H9 (cell line): Measurements from ENCODE around the gene C5AR1. TPM values are rescaled to one million over a fixed set of nuclear protein-coding genes. Genes with fewer than 3 reads are reported as not detected.

Experiments used
- DNase-seq: peaks from one replicate; pipeline ENCODE4 v3.0.0-alpha.2; 2017
- H2AFZ ChIP-seq: one replicate; pipeline ENCODE4 v1.6.1; 2013; ENCODE audit warnings: mild to moderate bottlenecking, low read length, control low read depth, moderate library complexity
- H2AK5ac ChIP-seq: 2 replicates; pipeline ENCODE4 v1.6.1; 2013; ENCODE audit warnings: low read length, control low read depth, mixed read lengths; ENCODE audit not compliant: insufficient read length
- H2BK120ac ChIP-seq: one replicate; pipeline ENCODE4 v1.6.1; 2013; ENCODE audit warnings: low read depth, mild to moderate bottlenecking, low read length, control low read depth, inconsistent platforms; ENCODE audit not compliant: poor library complexity, severe bottlenecking
- H2BK12ac ChIP-seq: 2 replicates; pipeline ENCODE4 v1.6.1; 2013; ENCODE audit warnings: low read length, control low read depth, mixed read lengths, low read depth; ENCODE audit not compliant: insufficient read length
- H2BK15ac ChIP-seq: 2 replicates; pipeline ENCODE4 v1.6.1; 2013; ENCODE audit warnings: low read depth, low read length, control low read depth
- H2BK20ac ChIP-seq: one replicate; pipeline ENCODE4 v1.6.1; 2013; ENCODE audit warnings: low read depth, mild to moderate bottlenecking, low read length, control low read depth, inconsistent platforms; ENCODE audit not compliant: poor library complexity, severe bottlenecking
- H2BK5ac ChIP-seq: 2 replicates; pipeline ENCODE4 v1.6.1; 2013; ENCODE audit warnings: low read length, control low read depth, mixed read lengths; ENCODE audit not compliant: insufficient read length
- H3K14ac ChIP-seq: 2 replicates; pipeline ENCODE4 v1.6.1; 2013; ENCODE audit warnings: low read length, control low read depth; ENCODE audit not compliant: insufficient read depth
- H3K18ac ChIP-seq: 2 replicates; pipeline ENCODE4 v1.6.1; 2013; ENCODE audit warnings: low read depth, mild to moderate bottlenecking, mixed read lengths, low read length, control low read depth; ENCODE audit not compliant: insufficient read length
- H3K23ac ChIP-seq: 2 replicates; pipeline ENCODE4 v1.6.1; 2013; ENCODE audit warnings: low read length, control low read depth, mixed read lengths, low read depth; ENCODE audit not compliant: insufficient read length
- H3K23me2 ChIP-seq: 2 replicates; pipeline ENCODE4 v1.6.1; 2013; ENCODE audit warnings: low read depth, mild to moderate bottlenecking, mixed read lengths, low read length, control low read depth; ENCODE audit not compliant: insufficient read length, poor library complexity, severe bottlenecking
- H3K27ac ChIP-seq: 2 replicates; pipeline ENCODE4 v1.5.1; 2013; ENCODE audit warnings: low read length, control low read depth, mixed read lengths, low read depth; ENCODE audit not compliant: insufficient read length
- H3K27me3 ChIP-seq: 2 replicates; pipeline ENCODE4 v1.6.1; 2013; ENCODE audit warnings: low read length, control low read depth, inconsistent platforms; ENCODE audit not compliant: insufficient read depth
- H3K4ac ChIP-seq: 2 replicates; pipeline ENCODE4 v1.6.1; 2013; ENCODE audit warnings: low read depth, mild to moderate bottlenecking, control low read depth, inconsistent platforms, low read length, moderate library complexity
- H3K4me1 ChIP-seq: 2 replicates; pipeline ENCODE4 v1.6.1; 2013; ENCODE audit warnings: low read length, control low read depth, inconsistent platforms; ENCODE audit not compliant: insufficient read depth
- H3K4me2 ChIP-seq: 2 replicates; pipeline ENCODE4 v1.6.1; 2013; ENCODE audit warnings: low read length, control low read depth, mixed read lengths; ENCODE audit not compliant: insufficient read length, insufficient read depth
- H3K56ac ChIP-seq: 2 replicates; pipeline ENCODE4 v1.6.1; 2013; ENCODE audit warnings: low read depth, mild to moderate bottlenecking, mixed read lengths, low read length, control low read depth; ENCODE audit not compliant: insufficient read length
- H3K79me1 ChIP-seq: 2 replicates; pipeline ENCODE4 v1.6.1; 2013; ENCODE audit warnings: low read depth, mild to moderate bottlenecking, moderate library complexity, low read length, control low read depth, inconsistent platforms; ENCODE audit not compliant: insufficient read depth, poor library complexity, severe bottlenecking
- H3K79me2 ChIP-seq: 2 replicates; pipeline ENCODE4 v1.6.1; 2013; ENCODE audit warnings: low read length, control low read depth, inconsistent platforms; ENCODE audit not compliant: insufficient read depth
- H3K9ac ChIP-seq: 2 replicates; pipeline ENCODE4 v1.6.1; 2013; ENCODE audit warnings: low read length, control low read depth, mixed read lengths; ENCODE audit not compliant: insufficient read length; ENCODE audit errors: extremely low read depth
- H3K9me3 ChIP-seq: one replicate; pipeline ENCODE4 v1.6.1; 2013; ENCODE audit warnings: low read depth, low read length, inconsistent platforms; ENCODE audit not compliant: control insufficient read depth
- H3T11ph ChIP-seq: one replicate; pipeline ENCODE4 v1.6.1; 2013; ENCODE audit warnings: mild to moderate bottlenecking, low read length, control low read depth, inconsistent platforms
- H4K20me1 ChIP-seq: one replicate; pipeline ENCODE4 v1.6.1; 2013; ENCODE audit not compliant: control insufficient read depth, insufficient read length, insufficient read depth
- H4K5ac ChIP-seq: 2 replicates; pipeline ENCODE4 v1.6.1; 2013; ENCODE audit warnings: low read depth, mild to moderate bottlenecking, mixed read lengths, low read length, control low read depth; ENCODE audit not compliant: insufficient read length
- H4K8ac ChIP-seq: replicated peaks from 2 replicates; pipeline ENCODE4 v1.6.1; 2013; ENCODE audit warnings: low read length, control low read depth, mixed read lengths, low read depth; ENCODE audit not compliant: insufficient read length
- H4K91ac ChIP-seq: 2 replicates; pipeline ENCODE4 v1.6.1; 2013; ENCODE audit warnings: low read depth, mild to moderate bottlenecking, moderate library complexity, mixed read lengths, low read length, control low read depth; ENCODE audit not compliant: insufficient read length
- H3K27ac Mint-ChIP-seq, 3 experiments: 2 replicates in 2 of 3; 3 replicates in 1 of 3; pipeline ENCODE4 v1.8.0; 2020 to 2021; ENCODE audit warnings: mixed read lengths in 3 of 3, mild to moderate bottlenecking in 1 of 3, moderate library complexity in 1 of 3
- H3K27me3 Mint-ChIP-seq: 2 replicates; pipeline ENCODE4 v1.8.0; 2021; ENCODE audit warnings: low read depth, mild to moderate bottlenecking, moderate library complexity, mixed read lengths
- H3K36me3 Mint-ChIP-seq, 3 experiments: 2 replicates in 2 of 3; 3 replicates in 1 of 3; pipeline ENCODE4 v1.8.0; 2020 to 2021; ENCODE audit warnings: low read depth in 3 of 3, mixed read lengths in 3 of 3; ENCODE audit not compliant: insufficient read depth in 1 of 3
- H3K4me1 Mint-ChIP-seq, 2 experiments: 2 replicates each; pipeline ENCODE4 v1.8.0; 2020; ENCODE audit warnings: mixed read lengths in 2 of 2
- H3K4me3 Mint-ChIP-seq, 2 experiments: 2 replicates in 1 of 2; 3 replicates in 1 of 2; pipeline ENCODE4 v1.8.0; 2020 to 2021; ENCODE audit warnings: mild to moderate bottlenecking in 2 of 2, mixed read lengths in 2 of 2, moderate library complexity in 1 of 2
- H3K9me3 Mint-ChIP-seq, 2 experiments: 2 replicates in 1 of 2; 3 replicates in 1 of 2; pipeline ENCODE4 v1.8.0; 2020; ENCODE audit warnings: mild to moderate bottlenecking in 2 of 2, mixed read lengths in 2 of 2, moderate library complexity in 1 of 2
- CTCF ChIP-seq: fragments of 200-600 bp; sonication (generic); conservative IDR thresholded peaks from 3 replicates; pipeline ENCODE4 v1.8.0; 2021; ENCODE audit warnings: antibody characterized with exemption, mild to moderate bottlenecking
- WGBS: extraction: QIAGEN DNeasy Blood & Tissue Kit; methylation state at CpG from one replicate; pipeline ENCODE4 v1.1.7; 2013; ENCODE audit warnings: missing lambda C conversion rate, low lambda C conversion rate, mixed read lengths; ENCODE audit not compliant: insufficient read length; ENCODE audit errors: extremely low coverage; 5-methylcytosine and 5-hydroxymethylcytosine counted together
- total RNA-seq: library from RNA; stranded (reverse); gene quantifications from 2 replicates; pipeline ENCODE4 v1.2.1, GENCODE V29; 2021

Gene C5AR1
- total RNA-seq, 1 experiment from 2014 or later: 1.8 TPM

- H3K4me2 ChIP-seq: no peak overlapping the region
- H3K4me1 Mint-ChIP-seq: peaks cover 0 to 6% of the 10 kb centered on the region in 2 experiments; a peak in 1 of 4 replicates
- no peak overlapping the region for H2AFZ ChIP-seq
Measured at GRCh38 chr19:47315125-47315821, 5.6 kb downstream of the C5AR1 start.

More at GRCh38 chr19:47315125-47315821, 5.6 kb downstream of the C5AR1 start:
- no peak overlapping the region for H3K14ac ChIP-seq
- no peak overlapping the region for H3K18ac ChIP-seq
- no peaks in the 10 kb centered on the region for H4K20me1 ChIP-seq
- Mint-ChIP-seq H3K9me3 (no peaks in the 10 kb centered on the region), H3K27ac (0 out of 7 replicates have a peak overlapping the region, but pooled peaks of 1 of the 3 experiments have one; percentile 25), H3K27me3 (peaks cover 19% of the 10 kb centered on the region), H3K36me3 (no peaks in the 10 kb centered on the region; a peak in 1 of 7 replicates), H3K4me3 (no peak overlapping the region)
- H3K4me1 ChIP-seq: no peaks in the 10 kb centered on the region
- no peak overlapping the region for H2AK5ac ChIP-seq
- H3T11ph ChIP-seq: no peak overlapping the region
- no peak overlapping the region for H2BK12ac ChIP-seq
- H2BK15ac ChIP-seq: no peak overlapping the region
- peak; percentile 67 for DNase-seq
- no peak overlapping the region for H4K8ac ChIP-seq
- H2BK5ac ChIP-seq: no peak overlapping the region
- H3K23me2 ChIP-seq: peaks cover 3% of the 10 kb centered on the region
- no peaks in the 10 kb centered on the region for H3K79me1 ChIP-seq
- no peaks in the 10 kb centered on the region for H3K79me2 ChIP-seq
- H4K91ac ChIP-seq: no peak overlapping the region
- H3K9ac ChIP-seq: no peak overlapping the region
- H3K9me3 ChIP-seq: no peaks in the 10 kb centered on the region
- no peak overlapping the region for H3K27ac ChIP-seq
- H2BK20ac ChIP-seq: no peak overlapping the region
- H2BK120ac ChIP-seq: no peak overlapping the region
- no peak overlapping the region for H4K5ac ChIP-seq
- H3K56ac ChIP-seq: no peak overlapping the region
- H3K27me3 ChIP-seq: no peaks in the 10 kb centered on the region
- H3K4ac ChIP-seq: no peak overlapping the region
- no peak for TF ChIP-seq CTCF
- WGBS: no CpG with 5 or more reads among the region's 12 CpGs
- no peak overlapping the region for H3K23ac ChIP-seq
